ENCODE results near the gene MCM10. TPM values are rescaled to one million over a fixed set of nuclear protein-coding genes. Genes with fewer than 3 reads are reported as not detected.

MCM10 gene
- total and polyA plus RNA-seq, 2 of the 8 experiments (the other 6 are each of a cell fraction or from before 2014, with no cell fraction given): 9.8 to 60.3 TPM

DNA sequence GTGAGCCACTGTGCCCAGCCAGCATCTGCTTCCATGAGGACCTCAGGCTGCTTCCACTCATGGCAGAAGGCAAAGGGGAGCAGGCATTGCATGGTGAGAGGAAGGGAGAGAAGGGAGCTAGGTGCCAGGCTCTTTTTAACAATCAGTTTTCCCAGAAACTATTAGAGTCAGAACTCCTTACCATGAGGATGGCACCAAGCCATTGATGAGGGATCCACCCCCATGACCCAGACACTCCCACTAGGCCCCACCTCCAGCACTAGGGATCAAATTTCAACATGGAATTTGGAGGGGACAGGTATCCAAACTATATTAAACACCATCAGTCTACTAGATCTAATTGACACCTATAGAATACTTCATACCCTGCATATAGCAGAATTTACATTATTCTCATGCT is 14.2 kb upstream of the MCM10 start:
- ChIA-PET POLR2A (ENCODE audit: partially characterized antibody) (interaction anchor here (1.0 kb wide), 1 partner anchor 202 kb away, joined by 4 read pairs; no protein-coding TSS in a partner anchor), CTCF (ENCODE audit: partially characterized antibody) (interaction anchor here (1.0 to 1.2 kb wide), 2 partner anchors 9 to 13 kb away, joined by 4 read pairs; no protein-coding TSS in a partner anchor)
- no peak overlapping the region for H3K4me3 ChIP-seq (ENCODE audit: extremely low read depth in 1 of 4, insufficient read depth in 2 of 4, low read depth in 3 of 4, low read length in 4 of 4)
- H3K27me3 ChIP-seq (replicated peaks in 1 of 4; ENCODE audit: control insufficient read depth in 3 of 4, extremely low read depth in 1 of 4, insufficient read depth in 3 of 4, low read length in 3 of 4): no peaks in the 10 kb centered on the region
- H2BK12ac ChIP-seq (ENCODE audit: low read depth, low read length): no peak overlapping the region
- no peak overlapping the region for H4K5ac ChIP-seq (ENCODE audit: insufficient read length, low read depth, low read length)
- no peak overlapping the region for H2AK5ac ChIP-seq (ENCODE audit: low read depth, low read length)
- no peak overlapping the region for H2BK20ac ChIP-seq (ENCODE audit: low read length)
- no peaks in the 10 kb centered on the region; a peak in 1 of 7 replicates for H3K4me1 ChIP-seq (replicated peaks in 1 of 4; ENCODE audit: control insufficient read depth in 3 of 4, insufficient read depth in 4 of 4, low read length in 3 of 4)
- H3K23me2 ChIP-seq (ENCODE audit: low read depth, low read length): no peaks in the 10 kb centered on the region
- H4K91ac ChIP-seq (replicated peaks; ENCODE audit: insufficient read length, low read length): no peak overlapping the region
- H2BK5ac ChIP-seq (ENCODE audit: low read depth, low read length): no peak overlapping the region
- no peak overlapping the region for H2BK15ac ChIP-seq (ENCODE audit: low read length)
- no peak for DNase-seq (ENCODE audit: low read depth in 1 of 2, low spot score in 2 of 2)
- FAIRE-seq: no peak
- TF ChIP-seq GABPA (IDR thresholded peaks at IDR 0.05; ENCODE audit: borderline replicate concordance, insufficient read depth, low read length) (no peak), GTF2F1 (IDR thresholded peaks at IDR 0.05; ENCODE audit: borderline replicate concordance, low read depth, low read length) (no peak)
- TF ChIP-seq, protein P1, sequence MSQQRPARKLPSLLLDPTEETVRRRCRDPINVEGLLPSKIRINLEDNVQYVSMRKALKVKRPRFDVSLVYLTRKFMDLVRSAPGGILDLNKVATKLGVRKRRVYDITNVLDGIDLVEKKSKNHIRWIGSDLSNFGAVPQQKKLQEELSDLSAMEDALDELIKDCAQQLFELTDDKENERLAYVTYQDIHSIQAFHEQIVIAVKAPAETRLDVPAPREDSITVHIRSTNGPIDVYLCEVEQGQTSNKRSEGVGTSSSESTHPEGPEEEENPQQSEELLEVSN (IDR thresholded peaks at IDR 0.05): no peak
- H3K27ac ChIP-seq (ENCODE audit: low read depth, low read length): no peak overlapping the region
- no peak overlapping the region for H2BK120ac ChIP-seq (replicated peaks; ENCODE audit: low read depth, low read length)
- no peak overlapping the region for H3K14ac ChIP-seq (ENCODE audit: insufficient read length)
- no peak overlapping the region for H3K4ac ChIP-seq (replicated peaks; ENCODE audit: insufficient read length, low read depth, low read length)
- no peak overlapping the region for H3K23ac ChIP-seq (ENCODE audit: insufficient read length)
- H4K20me1 ChIP-seq (replicated peaks in 1 of 2; ENCODE audit: control insufficient read depth in 1 of 2, insufficient read depth in 2 of 2, low read length in 2 of 2): no peaks in the 10 kb centered on the region
- H3K79me2 ChIP-seq (ENCODE audit: control insufficient read depth in 1 of 2, insufficient read depth in 2 of 2, low read length in 2 of 2): no peaks in the 10 kb centered on the region
- H4K8ac ChIP-seq (ENCODE audit: extremely low read depth, insufficient read depth, low read length): no peak overlapping the region
- no peak overlapping the region for H3K18ac ChIP-seq (ENCODE audit: extremely low read depth, low read length)
- no peak overlapping the region for H3K4me2 ChIP-seq (ENCODE audit: insufficient read depth in 1 of 2, low read depth in 2 of 2, low read length in 2 of 2)
- no peak overlapping the region for H3K9ac ChIP-seq (replicated peaks in 1 of 4; ENCODE audit: extremely low read depth in 1 of 4, low read depth in 3 of 4, low read length in 3 of 4)
- peaks cover 0 to 2% (median 0%) of the 10 kb centered on the region in 4 experiments; a peak in 2 of 8 replicates for H3K36me3 ChIP-seq (ENCODE audit: control insufficient read depth in 2 of 4, insufficient read depth in 4 of 4, low read length in 3 of 4)
- no peaks in the 10 kb centered on the region for H3K79me1 ChIP-seq (ENCODE audit: low read depth, low read length)
- H2AFZ ChIP-seq (ENCODE audit: low read length): no peak overlapping the region
- H3K9me3 ChIP-seq (ENCODE audit: insufficient read depth in 2 of 2, low read depth in 1 of 2, low read length in 1 of 2): no peaks in the 10 kb centered on the region
- H3K56ac ChIP-seq (replicated peaks; ENCODE audit: insufficient read length, low read depth, low read length): no peak overlapping the region

Measured in H1 (cell line).